GM18909 (cell line): ENCODE data around the gene NINL.

Experiments used
- ATAC-seq: cut with Tn5 transposase; IDR thresholded peaks from one replicate; pipeline ENCODE4 v1.9.1; 2021; ENCODE audit warnings: mild to moderate bottlenecking; ENCODE audit not compliant: unreplicated experiment, poor library complexity

Gene NINL

DNA sequence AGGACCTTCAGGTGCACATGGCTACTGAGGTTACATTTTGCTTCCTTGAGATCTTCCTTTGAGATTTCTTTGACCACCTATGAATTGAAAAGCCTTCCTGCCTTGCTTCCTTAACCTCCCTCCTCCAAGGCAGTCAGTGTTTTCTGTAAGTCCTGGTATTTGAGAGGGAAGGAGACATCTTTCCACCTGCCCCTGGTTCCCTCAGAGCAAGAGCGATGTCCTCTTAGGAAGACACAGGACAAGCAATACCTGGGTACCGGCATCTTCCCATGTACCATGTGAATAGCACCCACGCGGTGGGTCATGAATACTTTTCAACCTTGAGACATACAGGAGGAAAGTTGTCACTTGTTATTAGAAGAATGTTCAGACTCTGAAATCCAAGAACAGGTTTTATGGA is 140.8 kb downstream of the NINL start:
- no peak for ATAC-seq

DNA sequence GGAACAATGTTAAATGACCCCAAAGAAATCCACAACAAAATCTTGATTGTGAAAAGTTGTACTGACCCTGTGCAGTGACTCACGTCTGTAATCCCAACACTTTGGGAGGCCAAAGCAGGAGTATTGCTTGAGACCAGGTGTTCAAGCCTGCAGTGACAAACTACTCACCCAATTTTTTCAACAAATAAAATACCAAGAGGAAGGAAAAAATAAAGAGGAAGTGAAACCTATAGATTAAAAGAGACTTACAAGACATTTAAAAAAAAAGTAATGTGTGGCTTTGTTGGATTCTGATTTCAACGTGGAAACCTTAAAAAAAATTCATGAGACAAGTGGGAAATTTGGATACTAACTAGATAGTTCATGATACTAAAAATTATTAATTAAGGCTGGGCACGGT is 146.0 kb downstream of the NINL start:
- ATAC-seq, result peak; percentile 72

DNA sequence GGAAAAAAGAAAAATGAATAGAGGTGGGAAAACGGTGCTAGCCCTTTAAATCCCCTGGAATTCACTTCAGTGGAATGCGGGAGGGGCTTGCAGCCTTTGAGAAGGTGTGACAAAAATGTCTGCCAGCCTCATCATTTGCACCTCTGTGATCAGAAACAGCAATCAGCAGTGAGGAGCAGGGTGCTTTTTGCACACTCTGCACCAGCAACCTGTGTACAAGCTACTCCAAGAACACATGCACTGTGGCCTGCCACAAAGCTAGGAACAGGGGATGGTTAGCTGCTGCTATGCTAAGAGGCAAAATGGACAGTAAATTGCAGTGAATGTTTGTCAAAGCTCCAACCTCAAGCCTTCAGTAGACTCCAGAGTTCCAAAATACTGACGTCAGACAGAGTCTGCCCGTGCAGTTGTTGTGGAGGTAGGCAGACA is 148.2 kb downstream of the NINL start:
- ATAC-seq, result no peak

DNA sequence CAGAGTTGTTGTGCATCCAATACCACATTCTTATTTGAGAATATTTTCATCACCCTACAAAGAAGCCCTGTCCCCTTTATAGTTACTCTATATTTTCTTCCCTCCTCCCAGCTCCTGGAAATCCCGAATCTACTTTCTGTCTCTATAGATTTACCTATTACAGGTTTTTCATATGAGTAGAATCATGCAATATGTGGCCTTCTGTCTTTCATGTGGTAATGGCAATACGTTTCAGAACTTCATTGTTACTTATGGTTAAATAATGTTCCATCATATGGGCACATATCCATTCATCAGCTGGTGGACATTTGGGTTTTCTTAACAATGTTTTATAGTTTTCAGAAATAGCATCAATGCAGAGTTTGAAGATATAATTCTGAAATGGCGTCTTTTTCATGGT is 160.8 kb downstream of the NINL start:
- no peak for ATAC-seq

DNA sequence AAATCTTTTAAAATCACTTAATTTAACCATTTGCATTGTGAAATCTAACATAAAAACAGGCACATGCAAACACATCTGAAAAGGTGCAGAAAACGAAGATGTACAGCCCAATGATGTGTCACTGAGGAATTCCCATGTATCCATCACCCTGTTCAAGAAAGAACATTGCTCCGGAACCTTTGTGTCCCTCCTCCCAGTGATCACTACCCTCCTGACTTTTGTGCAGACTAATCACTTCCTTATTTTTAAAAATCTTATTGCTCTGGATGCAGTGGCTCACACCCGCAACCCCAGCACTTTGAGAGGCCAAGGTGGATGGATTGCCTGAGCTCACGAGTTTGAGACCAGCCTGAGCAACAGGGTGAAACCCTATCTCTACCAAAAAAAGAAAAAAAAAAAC is 163.3 kb downstream of the NINL start:
- no peak for ATAC-seq

DNA sequence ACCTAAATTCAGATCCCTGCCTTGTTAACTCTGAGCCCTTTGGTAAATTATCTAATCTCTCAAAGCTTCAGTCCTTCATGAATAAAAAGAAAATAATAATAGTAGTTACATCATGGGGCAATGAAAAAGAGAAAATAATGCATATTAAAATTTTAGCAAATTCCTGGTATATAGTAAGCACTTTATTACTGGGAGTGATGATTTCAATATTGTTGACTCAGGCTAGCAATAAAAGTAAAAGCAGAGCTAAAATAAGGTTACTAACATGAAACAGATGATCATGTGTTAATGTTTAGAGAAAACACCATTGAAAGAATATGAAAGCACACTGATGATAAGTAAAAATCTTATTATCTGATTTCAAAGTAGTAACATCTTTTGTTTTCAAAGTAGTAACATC is 164.2 kb downstream of the NINL start:
- ATAC-seq, result no peak

DNA sequence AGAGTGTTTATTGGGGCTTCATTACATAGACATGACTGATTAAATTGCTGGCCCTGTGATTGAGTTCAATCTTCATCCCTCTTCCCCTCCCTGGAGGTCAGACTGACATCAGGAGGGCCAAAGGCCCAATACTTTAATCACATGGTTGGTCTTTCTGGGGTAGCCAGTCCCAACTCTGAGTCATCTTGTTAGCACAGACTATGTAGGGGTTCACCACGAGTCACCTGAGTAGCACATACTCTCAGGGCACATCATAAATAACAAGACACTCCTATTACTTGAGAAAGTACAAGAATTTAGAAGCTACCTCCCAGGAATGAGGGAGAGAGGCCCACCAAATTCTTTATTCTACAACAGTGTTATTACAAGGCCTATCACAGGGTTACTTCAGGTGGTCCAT is 166.6 kb downstream of the NINL start:
- ATAC-seq, result no peak

DNA sequence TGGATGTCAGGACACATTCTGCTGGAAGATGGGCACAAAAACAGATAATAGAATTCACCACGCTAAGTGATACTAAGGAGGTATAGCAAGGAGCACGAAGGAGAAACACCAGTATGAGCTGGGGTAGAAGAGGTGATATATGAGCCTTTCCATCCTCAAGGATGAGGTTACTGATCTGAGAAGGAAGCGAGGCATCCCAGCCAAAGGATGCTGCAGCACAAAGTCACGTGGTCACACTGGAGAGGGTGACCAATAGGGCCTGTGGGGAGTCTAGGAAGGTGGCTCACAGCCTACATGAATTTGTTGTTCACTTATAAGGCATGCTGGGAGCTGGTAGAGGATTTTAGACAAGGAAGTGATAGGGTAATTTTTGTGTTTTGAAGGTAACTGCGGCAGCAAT is 176.4 kb downstream of the NINL start:
- ATAC-seq, result no peak

DNA sequence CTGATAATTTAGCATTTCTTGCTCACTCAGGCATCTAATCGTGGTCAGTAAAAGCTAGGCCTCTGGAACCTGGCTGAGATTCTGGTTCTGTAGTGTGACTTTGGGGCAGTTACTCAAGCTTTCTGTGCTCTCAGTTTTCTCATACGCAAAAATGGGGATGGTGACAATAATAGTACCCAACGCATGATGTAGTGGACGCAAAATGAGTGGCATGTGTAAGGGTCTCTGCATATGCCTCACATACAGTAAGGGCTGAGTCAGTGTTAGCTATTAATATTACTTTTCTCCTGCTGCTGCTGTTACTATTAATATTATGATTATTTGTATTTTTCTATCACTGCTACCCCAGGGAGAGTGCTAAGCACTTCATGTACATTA is 177.2 kb downstream of the NINL start:
- ATAC-seq, result no peak

DNA sequence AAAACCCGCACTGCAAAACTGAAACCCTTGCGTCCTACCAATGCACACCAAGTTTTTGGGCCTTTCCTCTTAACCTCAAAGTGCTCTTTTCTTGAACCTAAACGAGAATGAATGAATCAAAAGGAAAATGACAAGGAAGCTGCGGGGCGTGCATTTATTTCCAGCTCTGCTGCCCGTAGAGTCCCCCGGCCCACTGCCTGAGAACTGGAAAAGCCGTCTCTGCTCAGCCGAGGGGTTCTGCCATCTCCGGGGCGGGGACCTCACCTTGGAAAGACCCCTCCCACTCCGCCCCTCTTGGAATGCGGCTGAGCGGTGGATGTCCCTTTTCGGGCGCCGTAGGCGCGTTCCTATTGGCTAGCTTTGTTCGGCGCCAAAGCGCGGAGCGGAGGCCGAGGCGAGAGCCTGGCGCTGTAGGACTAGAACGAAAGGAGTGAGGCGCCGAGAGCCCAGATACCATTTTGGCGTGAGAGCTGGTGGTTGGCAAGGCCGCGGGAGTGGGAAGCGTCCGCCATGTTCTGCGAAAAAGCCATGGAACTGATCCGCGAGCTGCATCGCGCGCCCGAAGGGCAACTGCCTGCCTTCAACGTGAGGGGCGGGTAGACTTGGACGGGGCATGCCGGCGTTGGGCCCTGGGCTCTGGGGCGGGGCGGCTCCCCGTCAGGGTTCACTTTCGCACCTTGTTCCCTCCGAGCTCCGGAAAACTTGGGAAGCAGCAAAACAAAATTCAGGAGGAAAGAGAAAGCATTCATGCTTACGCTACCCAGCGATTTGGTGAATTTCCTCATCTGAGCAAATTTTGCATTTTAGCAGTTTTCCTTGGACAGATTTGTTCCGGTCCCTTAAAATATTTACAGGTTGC is 177.8 kb downstream of the NINL start, which contains the start of gene GINS1:
TSS of gene GINS1 (plus strand) at position 363 of the 859 bp plus-strand sequence. CDS start at position 511, 148 bp downstream.
- ATAC-seq, result peak; percentile 91
